ENCODE data around the gene NR4A2. TPM values are rescaled to one million over a fixed set of nuclear protein-coding genes. Genes with fewer than 3 reads are reported as not detected.

Gene NR4A2
- 1 to 10 TPM; 1.8 to 5.0 (median 2.6) TPM for total RNA-seq
- polyA plus RNA-seq = 10 to 100 TPM in 1 of 3 donors, 1 to 10 TPM in 2; 1.8 to 11.3 (median 2.8) TPM

GRCh38 chr2:156332534-156333273 lies at the start of gene NR4A2:
Gene NR4A2, minus strand, starts transcription at chr2:156332721. Its CDS starts 2,535 bp downstream, at chr2:156330186.
- 0 to 1% methylated on average over 72 of the region's 72 CpGs for WGBS, 2 donors
- Histone ChIP-seq H3K4me3 (peak within 1 kb of the TSS; percentile 71 to 83 (median 74)), H3K4me1 (peaks cover 0 to 32% (median 3%) of the 10 kb centered on the region in 4 donors), H3K27me3 (peaks cover 0 to 26% (median 0%) of the 10 kb centered on the region in 3 donors), H3K27ac (peak within 1 kb of the TSS; percentile 98 to 100 (median 98)), H3K9me3 (no peaks in the 10 kb centered on the region), H3K36me3 (no peaks in the 10 kb centered on the region)
- TF ChIP-seq POLR2AphosphoS5 (IDR thresholded peaks at IDR 0.05) (peak; percentile 88 to 98 (median 92)), EP300 (IDR thresholded peaks at IDR 0.05) (peak; percentile 37 to 86 (median 72)), CTCF (IDR thresholded peaks at IDR 0.05) (no peak), POLR2A (IDR thresholded peaks at IDR 0.05) (peak; percentile 71 to 89)
- intact Hi-C loops (cut with DNase I) = loop anchor here (10.0 kb wide), 1 partner anchor 842 kb away; no protein-coding TSS in a partner anchor
- DNase-seq = peak; percentile 97

- Histone ChIP-seq H3K4me1 (no peaks in the 10 kb centered on the region), H3K36me3 (no peaks in the 10 kb centered on the region), H3K9me3 (no peaks in the 10 kb centered on the region), H3K27me3 (no peaks in the 10 kb centered on the region), H3K4me3 (no peak overlapping the region), H3K27ac (no peak overlapping the region)
- no peak for TF ChIP-seq POLR2A (IDR thresholded peaks at IDR 0.05)
- no peak for TF ChIP-seq POLR2AphosphoS5 (IDR thresholded peaks at IDR 0.05)
- TF ChIP-seq CTCF (IDR thresholded peaks at IDR 0.05) = no peak
- no peak for TF ChIP-seq EP300 (IDR thresholded peaks at IDR 0.05)
- no peak for DNase-seq
- intact Hi-C loops (cut with DNase I) = no loop called here
- 91 to 98% methylated on average over 1 of the region's 1 CpG for WGBS, 2 donors
Observed at GRCh38 chr2:156380117-156380645, 47.7 kb upstream of the NR4A2 start.

GRCh38 chr2:156379714-156380113 lies 47.2 kb upstream of the NR4A2 start:
- Histone ChIP-seq H3K9me3 (no peaks in the 10 kb centered on the region), H3K4me1 (no peaks in the 10 kb centered on the region), H3K36me3 (no peaks in the 10 kb centered on the region), H3K27ac (no peak overlapping the region), H3K27me3 (no peaks in the 10 kb centered on the region), H3K4me3 (no peak overlapping the region)
- intact Hi-C loops (cut with DNase I) = no loop called here
- TF ChIP-seq EP300 (IDR thresholded peaks at IDR 0.05) (no peak), POLR2AphosphoS5 (IDR thresholded peaks at IDR 0.05) (no peak), POLR2A (IDR thresholded peaks at IDR 0.05) (no peak), CTCF (IDR thresholded peaks at IDR 0.05) (no peak)
- WGBS, 2 donors = 80 to 88% methylated on average over 1 of the region's 1 CpG
- no peak for DNase-seq

- Histone ChIP-seq H3K27me3 (no peaks in the 10 kb centered on the region), H3K4me1 (no peaks in the 10 kb centered on the region), H3K36me3 (no peaks in the 10 kb centered on the region), H3K4me3 (no peak overlapping the region), H3K27ac (no peak overlapping the region), H3K9me3 (peaks cover 0 to 2% (median 0%) of the 10 kb centered on the region in 4 donors)
- no peak for DNase-seq
- intact Hi-C loops (cut with DNase I) = no loop called here
- TF ChIP-seq POLR2AphosphoS5 (IDR thresholded peaks at IDR 0.05) = no peak
Observed at GRCh38 chr2:156379071-156379470, 46.5 kb upstream of the NR4A2 start.

GRCh38 chr2:156366753-156367152 lies 34.2 kb upstream of the NR4A2 start:
- H3K9me3 ChIP-seq = no peaks in the 10 kb centered on the region
- no peak for DNase-seq
- H3K27ac ChIP-seq = no peak overlapping the region
- intact Hi-C loops (cut with DNase I) = no loop called here
- 96% methylated on average over 4 of the region's 4 CpGs for WGBS, 2 donors
- no peaks in the 10 kb centered on the region for H3K36me3 ChIP-seq
- no peaks in the 10 kb centered on the region for H3K4me1 ChIP-seq
- H3K27me3 ChIP-seq = no peaks in the 10 kb centered on the region
- TF ChIP-seq POLR2A (IDR thresholded peaks at IDR 0.05) = no peak
- TF ChIP-seq POLR2AphosphoS5 (IDR thresholded peaks at IDR 0.05) = no peak
- H3K4me3 ChIP-seq = no peak overlapping the region
